LNCaP clone FGC (cell line): ENCODE results near the gene MYLK2.
A peak's percentile ranks its signal among the peaks of the same experiment; 100 is the strongest.

Experiments used
- DNase-seq: peaks from one replicate; pipeline ENCODE4 v3.0.0-alpha.2; 2011; ENCODE audit warnings: low read depth
- H3K4me3 ChIP-seq: 2 replicates; pipeline ENCODE4 v1.5.1; 2011; ENCODE audit warnings: mild to moderate bottlenecking, low read depth, low read length, control low read depth
- TF ChIP-seq, protein P1 (sequence below): IDR thresholded peaks from 2 replicates; pipeline ENCODE4 v1.5.1; 2012; ENCODE audit warnings: mild to moderate bottlenecking; ENCODE audit not compliant: control insufficient read depth, insufficient read depth; ENCODE audit errors: extremely low read depth

Gene MYLK2

DNA sequence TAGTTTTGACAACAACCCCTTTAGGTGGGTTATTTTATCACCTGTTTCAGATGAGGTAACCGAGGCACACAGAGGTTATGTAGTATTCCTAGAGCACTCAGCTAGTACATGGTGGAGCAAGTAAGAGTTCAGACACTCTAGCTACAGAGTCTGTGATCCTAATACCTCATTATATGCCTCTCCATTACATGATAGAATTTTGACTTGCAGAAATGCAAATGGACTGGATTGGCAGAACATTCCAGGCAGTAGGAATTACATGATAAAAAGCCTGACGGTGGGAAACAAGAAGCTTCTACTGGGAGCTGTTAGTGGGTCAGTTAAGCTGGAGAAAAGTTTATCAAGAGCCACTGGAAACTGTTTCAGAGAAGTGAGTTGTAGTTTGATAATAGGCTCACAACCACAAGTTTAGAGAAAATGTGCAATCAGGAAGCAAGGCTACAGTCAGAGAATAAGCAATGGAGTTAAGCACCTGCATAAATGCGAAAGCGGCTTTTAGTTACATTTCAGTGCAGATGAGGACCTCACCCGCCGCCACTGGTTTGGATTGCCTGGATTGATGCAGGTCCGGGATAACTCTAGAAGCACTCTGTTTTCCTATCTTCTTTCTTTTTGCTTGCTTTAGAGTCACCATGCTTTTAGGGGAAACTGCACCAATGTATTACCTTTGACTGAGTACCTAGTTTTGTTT, 34.7 kb upstream of the MYLK2 start:
- H3K4me3 ChIP-seq, result no peak overlapping the region
- no peak for DNase-seq
- TF ChIP-seq, protein P1, sequence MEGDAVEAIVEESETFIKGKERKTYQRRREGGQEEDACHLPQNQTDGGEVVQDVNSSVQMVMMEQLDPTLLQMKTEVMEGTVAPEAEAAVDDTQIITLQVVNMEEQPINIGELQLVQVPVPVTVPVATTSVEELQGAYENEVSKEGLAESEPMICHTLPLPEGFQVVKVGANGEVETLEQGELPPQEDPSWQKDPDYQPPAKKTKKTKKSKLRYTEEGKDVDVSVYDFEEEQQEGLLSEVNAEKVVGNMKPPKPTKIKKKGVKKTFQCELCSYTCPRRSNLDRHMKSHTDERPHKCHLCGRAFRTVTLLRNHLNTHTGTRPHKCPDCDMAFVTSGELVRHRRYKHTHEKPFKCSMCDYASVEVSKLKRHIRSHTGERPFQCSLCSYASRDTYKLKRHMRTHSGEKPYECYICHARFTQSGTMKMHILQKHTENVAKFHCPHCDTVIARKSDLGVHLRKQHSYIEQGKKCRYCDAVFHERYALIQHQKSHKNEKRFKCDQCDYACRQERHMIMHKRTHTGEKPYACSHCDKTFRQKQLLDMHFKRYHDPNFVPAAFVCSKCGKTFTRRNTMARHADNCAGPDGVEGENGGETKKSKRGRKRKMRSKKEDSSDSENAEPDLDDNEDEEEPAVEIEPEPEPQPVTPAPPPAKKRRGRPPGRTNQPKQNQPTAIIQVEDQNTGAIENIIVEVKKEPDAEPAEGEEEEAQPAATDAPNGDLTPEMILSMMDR, result no peak

DNA sequence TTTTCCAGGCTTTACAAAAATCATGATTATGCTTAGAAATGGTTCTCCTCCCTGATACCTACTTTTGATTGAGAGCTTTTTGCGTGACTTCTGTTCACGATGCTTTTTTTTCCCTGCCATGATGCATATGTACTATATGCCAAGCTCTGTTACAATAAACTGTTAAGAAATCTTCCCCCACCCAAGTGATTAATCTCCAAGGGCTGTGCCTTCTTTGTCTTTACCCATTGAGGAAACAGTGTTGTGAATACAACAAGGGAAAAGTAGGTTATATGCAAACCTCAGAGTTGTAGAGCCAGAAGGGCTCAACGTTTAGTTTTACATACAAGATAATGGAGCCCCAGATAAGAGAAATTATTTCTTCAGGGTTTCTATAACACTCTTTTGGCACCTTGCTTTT, 34.1 kb upstream of the MYLK2 start:
- no peak overlapping the region for H3K4me3 ChIP-seq
- TF ChIP-seq, protein P1, result no peak
- no peak for DNase-seq

DNA sequence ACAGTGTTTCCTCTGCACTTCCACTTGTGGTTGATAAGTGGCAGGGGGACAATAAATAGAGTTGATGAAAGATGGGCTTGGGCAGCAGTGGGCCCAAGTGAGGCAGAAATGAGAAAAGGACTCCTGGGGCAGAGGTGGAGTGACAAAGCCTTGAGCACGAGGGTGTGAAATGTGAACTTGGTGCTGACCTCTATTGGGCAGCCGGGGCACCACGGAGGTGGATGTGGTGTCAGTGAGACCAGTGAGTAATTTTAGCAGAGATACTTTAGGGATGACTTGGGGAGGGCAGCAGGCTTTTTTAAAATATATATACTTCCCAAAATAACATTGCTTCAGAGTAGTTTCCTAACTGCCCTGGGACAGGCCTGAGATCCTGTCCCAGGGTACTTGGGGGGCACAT, 30.6 kb upstream of the MYLK2 start:
- no peak for DNase-seq
- H3K4me3 ChIP-seq, result no peak overlapping the region
- TF ChIP-seq, protein P1, result peak; percentile 32

DNA sequence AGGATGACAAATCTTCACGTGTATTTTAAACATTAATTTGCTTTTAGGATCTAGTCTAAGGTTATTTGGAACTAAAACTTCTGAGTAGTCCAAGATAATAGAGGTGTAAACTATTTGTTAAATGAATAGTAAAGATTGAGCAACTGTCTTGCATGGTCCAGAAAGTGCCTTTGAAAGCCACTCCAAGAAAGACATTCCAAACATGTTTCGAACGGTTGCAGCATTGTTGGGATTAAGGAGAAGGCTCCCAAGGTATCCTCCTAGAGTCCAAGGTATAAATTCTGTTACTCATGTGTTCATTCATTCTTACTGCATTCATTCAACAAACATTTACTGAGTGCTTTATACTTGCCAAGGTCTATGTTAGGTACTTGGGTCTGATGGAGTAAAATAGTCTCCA, 28.8 kb upstream of the MYLK2 start:
- H3K4me3 ChIP-seq, result no peak overlapping the region
- TF ChIP-seq, protein P1, result no peak

DNA sequence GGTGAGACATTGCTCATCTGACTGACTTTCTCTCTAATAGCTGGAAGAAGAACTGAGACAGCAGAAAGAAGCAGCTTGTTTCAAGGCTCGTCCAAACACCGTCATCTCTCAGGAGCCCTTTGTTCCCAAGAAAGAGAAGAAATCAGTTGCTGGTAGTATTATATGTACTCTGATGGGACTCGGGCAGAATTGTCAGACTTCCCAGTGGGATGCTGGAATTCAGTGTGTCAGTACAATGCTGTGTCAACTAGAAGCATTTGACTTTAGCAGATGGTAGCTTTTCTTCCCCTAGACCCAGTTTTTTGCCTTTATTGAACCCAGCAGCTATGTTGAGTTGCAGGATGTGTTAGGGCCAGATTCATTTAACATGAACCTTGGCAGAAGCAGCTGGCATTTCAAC, 21.8 kb upstream of the MYLK2 start:
- H3K4me3 ChIP-seq, result no peak overlapping the region
- TF ChIP-seq, protein P1, result no peak

More for the DNA sequence above, 28.8 kb upstream of the MYLK2 start:
- no peak for DNase-seq

DNA sequence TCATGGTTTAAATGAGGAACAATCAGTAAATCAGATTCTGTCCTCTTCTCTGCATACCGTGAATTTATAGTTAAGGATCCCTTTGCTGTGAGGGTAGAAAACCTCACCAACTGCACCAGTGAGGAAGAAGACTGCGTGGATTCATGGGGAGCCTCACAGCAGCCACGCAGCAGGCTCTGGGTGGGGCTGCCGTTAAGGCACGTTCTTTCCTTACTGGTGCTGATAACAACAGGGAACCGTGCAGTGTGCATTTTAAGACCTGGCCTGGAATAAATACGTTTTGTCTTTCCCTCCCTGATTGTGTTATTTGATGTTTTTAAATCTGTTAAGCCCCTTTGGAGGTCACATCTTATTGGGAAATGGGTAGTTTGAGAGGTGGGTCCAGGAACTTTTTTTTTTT, 17.6 kb upstream of the MYLK2 start:
- no peak overlapping the region for H3K4me3 ChIP-seq
- DNase-seq, result no peak
- TF ChIP-seq, protein P1, result no peak

More for the DNA sequence above, 21.8 kb upstream of the MYLK2 start:
- DNase-seq, result no peak
